Hepatocyte (in vitro differentiated cells): ENCODE results near the gene RFTN2. TPM values are rescaled to one million over a fixed set of nuclear protein-coding genes. Genes with fewer than 3 reads are reported as not detected.

ENCODE experiments used
- DNase-seq: peaks from one replicate; pipeline ENCODE4 v3.0.0-alpha.2; 2016; ENCODE audit warnings: low spot score
- H2AFZ ChIP-seq: fragments of 200-600 bp; sonication (generic); 2 replicates; pipeline ENCODE4 v1.6.0; 2016; ENCODE audit warnings: antibody characterized with exemption, mild to moderate bottlenecking
- H3K27ac ChIP-seq: fragments of 200-600 bp; sonication (generic); 2 replicates; pipeline ENCODE4 v1.5.1; 2016; ENCODE audit warnings: mild to moderate bottlenecking
- H3K27me3 ChIP-seq: fragments of 200-600 bp; sonication (generic); 2 replicates; pipeline ENCODE4 v1.6.1; 2016
- H3K36me3 ChIP-seq: fragments of 200-600 bp; sonication (generic); replicated peaks from 2 replicates; pipeline ENCODE4 v1.5.1; 2016; ENCODE audit warnings: low read depth; ENCODE audit not compliant: insufficient read depth
- H3K4me1 ChIP-seq: fragments of 200-600 bp; sonication (generic); 2 replicates; pipeline ENCODE4 v1.5.1; 2016; ENCODE audit warnings: mild to moderate bottlenecking, moderate library complexity; ENCODE audit not compliant: insufficient read depth
- H3K4me2 ChIP-seq: fragments of 200-600 bp; sonication (generic); 2 replicates; pipeline ENCODE4 v1.6.0; 2016
- H3K4me3 ChIP-seq: fragments of 200-600 bp; sonication (generic); 2 replicates; pipeline ENCODE4 v1.5.1; 2016; ENCODE audit warnings: mild to moderate bottlenecking
- H3K79me2 ChIP-seq: fragments of 200-600 bp; sonication (generic); 2 replicates; pipeline ENCODE4 v1.6.0; 2017; ENCODE audit warnings: mild to moderate bottlenecking
- H3K9me2 ChIP-seq: fragments of 200-600 bp; sonication (generic); replicated peaks from 2 replicates; pipeline ENCODE4 v1.6.0; 2017; ENCODE audit warnings: mild to moderate bottlenecking; ENCODE audit not compliant: insufficient read depth
- H3K9me3 ChIP-seq: fragments of 200-600 bp; sonication (generic); 2 replicates; pipeline ENCODE4 v1.5.1; 2016; ENCODE audit warnings: low read depth, mild to moderate bottlenecking
- H4K20me1 ChIP-seq: fragments of 200-600 bp; sonication (generic); 2 replicates; pipeline ENCODE4 v1.6.0; 2016; ENCODE audit warnings: mild to moderate bottlenecking; ENCODE audit not compliant: insufficient read depth, poor library complexity, severe bottlenecking
- CTCF ChIP-seq: fragments of 200-600 bp; sonication (generic); IDR thresholded peaks from 2 replicates; pipeline ENCODE4 v1.5.1; 2016; ENCODE audit warnings: antibody characterized with exemption, mild to moderate bottlenecking; ENCODE audit not compliant: poor library complexity
- EZH2 ChIP-seq: fragments of 200-600 bp; sonication (generic); IDR thresholded peaks from 2 replicates; pipeline ENCODE4 v1.6.1; 2016; ENCODE audit warnings: antibody characterized with exemption, mild to moderate bottlenecking, borderline replicate concordance
- EZH2phosphoT487 ChIP-seq: fragments of 200-600 bp; sonication (generic); IDR thresholded peaks from one replicate; pipeline ENCODE4 v1.6.1; 2018; ENCODE audit warnings: antibody characterized with exemption, mild to moderate bottlenecking, low read depth, moderate library complexity; ENCODE audit not compliant: unreplicated experiment, severe bottlenecking
- WGBS: methylation state at CpG from one replicate; pipeline ENCODE4 v1.1.6; 2016; ENCODE audit warnings: low lambda C conversion rate; ENCODE audit errors: missing lambda C conversion rate; 5-methylcytosine and 5-hydroxymethylcytosine counted together
- polyA plus RNA-seq: library from polyadenylated mRNA; unstranded; fragments of >200 nt; fragmentation: Nextera tagmentation; extraction: Ambion mirVana; gene quantifications from 2 replicates; pipeline ENCODE4 v1.2.1, GENCODE V29; 2016
- total RNA-seq: library from RNA; depleted of rRNA; stranded (reverse); fragments of >200 nt; gene quantifications from 2 replicates; pipeline ENCODE4 v1.2.3, GENCODE V29; 2014

RFTN2 gene, protein sequence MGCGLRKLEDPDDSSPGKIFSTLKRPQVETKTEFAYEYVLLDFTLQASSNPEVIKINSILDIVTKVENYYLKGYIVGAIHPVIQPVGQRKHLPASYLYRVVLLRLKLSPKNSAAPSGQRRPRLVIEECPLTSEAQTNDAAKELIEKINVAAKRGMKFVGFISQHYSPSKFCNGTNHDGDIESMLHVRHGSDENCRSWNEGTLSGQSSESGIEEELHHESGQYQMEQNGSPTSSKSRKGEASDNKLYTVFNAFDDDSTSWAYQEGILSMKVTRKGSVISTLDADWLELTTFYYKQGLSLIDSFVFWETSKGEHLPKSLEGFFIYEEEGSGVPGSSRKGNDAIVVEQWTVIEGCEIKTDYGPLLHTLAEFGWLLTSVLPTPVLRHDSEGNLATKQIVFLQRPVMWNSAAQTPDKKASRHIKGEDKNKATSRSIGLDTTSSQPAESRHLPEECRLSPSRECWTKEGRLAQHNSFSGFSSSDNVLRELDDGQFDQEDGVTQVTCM
- total RNA-seq: 8.1 and 8.7 TPM in 2 replicates
- polyA plus RNA-seq: 2.0 and 2.3 TPM in 2 replicates

- peak within 1 kb of the TSS; percentile 75 for H2AFZ ChIP-seq
- H3K4me2 ChIP-seq: peak within 1 kb of the TSS; percentile 64
- H3K27me3 ChIP-seq: no peaks in the 10 kb centered on the region
- no peak for TF ChIP-seq EZH2
- TF ChIP-seq CTCF: no peak
- no peak for TF ChIP-seq EZH2phosphoT487
- peak within 1 kb of the TSS; percentile 86 for H3K27ac ChIP-seq
- no peak for DNase-seq
- H3K36me3 ChIP-seq: no peaks in the 10 kb centered on the region
- 56% methylated on average over 3 of the region's 3 CpGs for WGBS
- no peaks in the 10 kb centered on the region for H3K9me3 ChIP-seq
- H4K20me1 ChIP-seq: no peaks in the 10 kb centered on the region
- no peaks in the 10 kb centered on the region for H3K4me1 ChIP-seq
- H3K9me2 ChIP-seq: no peaks in the 10 kb centered on the region
- H3K79me2 ChIP-seq: peaks cover 15% of the 10 kb centered on the region
- H3K4me3 ChIP-seq: peak within 1 kb of the TSS; percentile 33
Measured at GRCh38 chr2:197675246-197675645, at the start of gene RFTN2. Gene RFTN2 (minus strand): TSS chr2:197675587. CDS start chr2:197675458, 129 bp downstream.

- DNase-seq: no peak
- Histone ChIP-seq H3K79me2 (no peaks in the 10 kb centered on the region), H3K4me1 (no peaks in the 10 kb centered on the region), H3K27me3 (no peaks in the 10 kb centered on the region), H3K9me2 (no peaks in the 10 kb centered on the region), H3K4me3 (no peak overlapping the region), H3K27ac (no peak overlapping the region), H3K4me2 (no peak overlapping the region), H3K36me3 (no peaks in the 10 kb centered on the region), H4K20me1 (no peaks in the 10 kb centered on the region), H3K9me3 (no peaks in the 10 kb centered on the region), H2AFZ (no peak overlapping the region)
- TF ChIP-seq CTCF (no peak), EZH2phosphoT487 (no peak), EZH2 (no peak)
- WGBS: 95% methylated on average over 2 of the region's 2 CpGs
Measured at GRCh38 chr2:197717863-197718262, 42.5 kb upstream of the RFTN2 start.

GRCh38 chr2:197713271-197713670 lies 37.9 kb upstream of the RFTN2 start:
- WGBS: 91% methylated on average over 3 of the region's 3 CpGs
- no peaks in the 10 kb centered on the region for H3K27me3 ChIP-seq
- peaks cover 18% of the 10 kb centered on the region for H3K79me2 ChIP-seq
- DNase-seq: no peak
- H3K4me3 ChIP-seq: no peak overlapping the region
- H3K36me3 ChIP-seq: no peaks in the 10 kb centered on the region
- no peak overlapping the region for H2AFZ ChIP-seq
- H3K4me2 ChIP-seq: no peak overlapping the region
- no peaks in the 10 kb centered on the region for H3K9me3 ChIP-seq
- no peaks in the 10 kb centered on the region for H3K9me2 ChIP-seq
- H4K20me1 ChIP-seq: peaks cover 2% of the 10 kb centered on the region
- no peak overlapping the region for H3K27ac ChIP-seq
- H3K4me1 ChIP-seq: no peaks in the 10 kb centered on the region
- TF ChIP-seq EZH2 (no peak), CTCF (no peak), EZH2phosphoT487 (no peak)
